ENCODE measurements around the gene BEND5.

The BEND5 gene

DNA sequence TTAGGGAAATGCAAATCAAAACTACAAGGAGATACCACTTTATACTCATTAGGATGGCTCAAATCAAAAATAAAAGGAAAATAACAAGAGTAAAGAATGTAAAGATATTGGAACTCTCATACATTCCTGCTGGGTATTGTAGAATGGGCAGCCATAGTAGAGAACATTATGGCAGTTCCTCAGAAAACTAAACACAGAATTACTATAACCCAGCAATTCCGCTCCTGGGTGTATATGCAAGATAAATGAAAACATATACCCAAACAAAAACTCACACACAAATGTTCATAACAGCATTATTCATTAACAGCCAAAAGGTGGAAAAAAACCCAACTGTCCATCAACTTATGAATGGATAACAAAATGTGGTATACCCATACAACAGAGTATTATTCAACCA lies 11.4 kb downstream of the BEND5 start:
- DNase-seq (ENCODE audit: low spot score): no peak

DNA sequence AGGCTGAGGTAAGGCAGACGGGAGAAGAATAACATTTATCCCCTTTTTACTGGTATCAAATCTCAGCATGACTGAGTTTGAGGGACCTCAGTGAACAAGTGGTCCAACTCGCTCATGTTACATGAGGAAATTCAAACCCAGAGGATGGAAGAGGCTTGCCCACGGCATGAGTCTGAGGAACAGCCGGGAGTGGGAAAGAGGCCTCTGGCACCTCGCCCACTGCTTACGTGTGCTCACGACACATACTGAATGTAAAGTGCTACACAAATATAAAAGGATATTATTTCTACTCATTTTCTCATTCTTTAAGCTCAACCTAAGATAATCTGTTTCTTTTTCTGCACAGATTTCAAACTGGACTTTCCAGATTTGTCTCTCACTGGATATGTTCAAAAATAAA lies 14.7 kb downstream of the BEND5 start:
- no peak for DNase-seq (ENCODE audit: low spot score)

DNA sequence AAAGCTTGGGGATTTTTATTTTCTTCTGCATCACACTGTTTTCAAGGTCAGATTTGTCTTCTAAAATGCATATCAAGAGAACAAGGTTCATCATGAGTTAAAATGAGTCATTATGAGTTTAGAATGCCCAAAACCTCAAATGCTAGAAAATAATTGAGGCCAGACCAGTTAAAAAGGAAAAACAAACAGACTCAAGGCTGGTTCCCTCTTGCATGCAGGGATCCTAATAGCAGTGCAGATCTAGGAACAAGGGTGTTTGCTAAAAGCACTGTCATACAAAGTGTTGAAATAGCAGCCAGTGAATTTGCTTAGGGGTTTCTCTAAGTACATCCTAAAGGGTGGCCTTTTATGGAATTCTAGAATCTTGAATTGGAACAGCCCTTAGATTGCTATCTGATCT lies 15.3 kb downstream of the BEND5 start:
- no peak for DNase-seq (ENCODE audit: low spot score)

DNA sequence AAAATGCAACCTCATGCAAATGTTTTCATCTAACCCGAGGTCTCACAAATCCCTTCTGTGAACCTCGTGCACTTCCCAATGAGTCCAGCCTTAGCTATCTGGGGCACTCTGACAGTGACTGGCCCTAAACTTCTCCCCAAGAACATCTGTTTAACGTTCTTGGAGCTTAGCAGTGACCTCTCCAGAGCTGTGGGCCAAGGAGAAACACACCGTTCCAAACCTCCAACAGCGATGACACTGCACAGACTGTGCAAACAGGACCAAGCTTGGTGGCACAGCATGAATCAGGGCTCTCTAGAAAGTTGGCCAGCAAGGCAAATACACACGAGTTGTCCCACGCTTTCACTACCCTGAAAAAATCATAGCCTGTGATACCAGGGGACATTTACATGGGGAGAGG lies 15.8 kb downstream of the BEND5 start:
- no peak for DNase-seq (ENCODE audit: low spot score)

DNA sequence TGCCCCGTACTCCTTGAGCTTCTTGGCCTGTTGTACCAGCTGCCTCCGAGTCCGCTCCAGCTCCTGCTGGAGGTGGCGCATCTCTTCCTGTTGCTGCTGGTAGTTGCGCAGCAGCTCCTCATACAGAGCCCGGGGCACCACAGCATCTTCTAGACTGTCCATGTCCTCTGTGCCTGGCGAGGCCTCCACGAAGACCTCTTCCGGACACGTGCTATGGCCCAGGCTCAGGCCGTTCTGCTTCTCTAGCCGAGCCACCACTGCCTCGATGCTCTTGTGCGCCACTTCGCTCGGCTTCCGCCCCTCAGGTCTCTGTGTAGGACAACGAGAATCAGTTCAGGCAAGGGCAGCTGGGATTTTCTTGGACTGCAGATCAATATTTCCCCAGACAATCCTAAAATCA lies 17.7 kb downstream of the BEND5 start:
- DNase-seq (ENCODE audit: low spot score): no peak

DNA sequence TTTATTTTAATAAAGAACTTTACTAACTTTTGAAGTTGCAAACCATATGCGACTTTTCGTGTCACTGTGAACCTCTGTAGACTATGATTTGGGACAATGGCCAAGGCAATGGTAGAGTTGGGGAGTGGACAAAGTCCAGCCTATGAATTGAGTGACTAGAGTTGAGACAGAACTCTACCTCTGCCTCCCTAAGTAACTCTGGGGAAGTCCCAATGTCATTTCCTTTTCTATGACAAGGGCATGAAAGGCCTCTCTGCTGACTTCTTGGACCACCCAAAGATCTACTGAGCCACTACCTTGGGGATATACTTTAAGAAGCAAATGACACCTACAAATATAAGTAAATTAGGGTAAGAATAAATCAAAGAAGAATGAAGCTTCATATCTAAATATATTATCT lies 19.3 kb downstream of the BEND5 start:
- no peak for DNase-seq (ENCODE audit: low spot score)

DNA sequence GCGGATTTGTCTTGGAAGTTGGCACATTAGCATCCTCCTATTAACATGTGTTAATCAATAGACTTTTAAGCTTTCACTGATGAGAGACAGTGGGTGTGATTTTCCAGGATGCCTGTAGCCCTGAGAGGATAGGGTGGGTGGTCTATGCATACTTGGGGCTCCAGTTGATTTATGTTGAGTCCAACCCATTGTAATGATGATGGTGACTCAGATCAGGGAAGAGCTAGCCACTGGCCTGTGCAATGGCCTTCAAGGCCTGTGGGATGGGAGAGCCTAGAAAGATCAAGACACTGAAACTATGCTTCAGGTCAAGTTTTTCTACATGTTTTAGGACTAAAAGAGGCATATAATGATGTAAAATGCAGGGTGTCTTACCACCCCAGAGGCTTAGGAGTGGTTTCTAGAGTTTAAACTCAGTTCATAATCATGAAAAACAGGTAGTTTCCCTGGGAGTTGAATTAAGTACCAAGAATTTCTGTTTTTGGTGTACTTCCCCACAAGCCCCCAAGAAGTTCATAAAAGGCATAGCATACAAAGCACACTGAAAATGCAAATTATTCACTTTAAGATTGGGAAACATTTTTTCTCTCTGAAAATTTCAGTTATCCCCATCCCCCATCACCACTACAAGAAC lies 19.9 kb downstream of the BEND5 start:
- DNase-seq (ENCODE audit: low spot score): no peak

DNA sequence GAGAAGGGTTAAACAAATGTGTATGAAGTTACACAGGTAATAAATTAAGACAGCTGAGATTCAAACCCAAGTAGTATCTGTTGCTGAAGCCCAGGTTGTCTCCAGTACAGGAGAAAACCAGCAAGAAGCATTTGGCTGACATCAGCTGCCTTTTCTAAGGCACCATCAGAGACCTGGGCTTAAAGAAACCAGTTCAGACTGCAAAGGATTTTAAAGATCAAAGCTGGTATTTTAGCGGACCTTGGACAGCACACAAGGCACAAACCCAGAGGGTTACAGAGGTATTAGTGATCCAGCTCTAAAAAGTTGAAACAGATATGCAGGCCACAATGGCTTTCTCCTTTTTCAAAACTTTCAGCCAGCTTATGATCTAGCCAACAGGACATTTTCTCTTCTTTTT lies 23.4 kb downstream of the BEND5 start:
- DNase-seq (ENCODE audit: low spot score): no peak

DNA sequence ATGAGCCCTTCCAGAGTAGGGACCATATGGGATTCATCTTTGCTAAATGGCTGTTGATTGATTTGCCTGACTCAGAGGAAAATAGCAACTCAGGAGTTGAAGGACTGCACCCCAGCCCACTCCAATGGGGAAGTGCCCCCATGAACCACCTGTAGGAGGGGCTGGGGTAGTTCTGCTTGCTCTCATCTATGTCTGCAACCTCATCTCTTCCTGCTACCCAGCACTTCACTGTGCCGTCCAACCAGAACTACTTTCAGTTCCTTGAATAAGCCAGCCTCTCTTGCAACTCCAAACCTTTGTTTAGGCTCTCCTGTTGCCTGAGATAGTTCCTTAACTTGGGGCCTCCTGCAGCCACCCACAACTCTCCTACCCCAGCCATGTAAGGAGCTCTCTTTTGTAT lies 26.6 kb downstream of the BEND5 start:
- no peak for DNase-seq (ENCODE audit: low spot score)

DNA sequence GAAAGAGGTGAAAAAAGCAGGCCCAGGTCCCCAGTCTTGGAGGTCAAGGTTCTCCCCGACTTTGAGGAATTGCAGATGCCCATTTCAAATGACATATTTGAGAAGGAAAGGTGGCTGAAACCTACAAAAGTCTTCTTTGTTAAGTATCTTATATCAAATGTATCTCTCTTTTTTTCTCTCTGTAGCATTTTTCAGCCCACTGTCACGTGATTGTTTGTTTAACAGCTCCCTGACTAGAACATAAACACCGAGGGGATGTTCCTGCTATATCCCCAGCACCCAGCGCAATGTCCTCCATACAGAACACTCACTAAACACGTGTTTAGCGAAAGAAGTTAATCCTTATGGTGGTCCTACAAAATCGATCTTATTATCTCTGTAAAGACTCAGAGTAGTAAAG lies 27.6 kb downstream of the BEND5 start:
- DNase-seq (ENCODE audit: low spot score): no peak

DNA sequence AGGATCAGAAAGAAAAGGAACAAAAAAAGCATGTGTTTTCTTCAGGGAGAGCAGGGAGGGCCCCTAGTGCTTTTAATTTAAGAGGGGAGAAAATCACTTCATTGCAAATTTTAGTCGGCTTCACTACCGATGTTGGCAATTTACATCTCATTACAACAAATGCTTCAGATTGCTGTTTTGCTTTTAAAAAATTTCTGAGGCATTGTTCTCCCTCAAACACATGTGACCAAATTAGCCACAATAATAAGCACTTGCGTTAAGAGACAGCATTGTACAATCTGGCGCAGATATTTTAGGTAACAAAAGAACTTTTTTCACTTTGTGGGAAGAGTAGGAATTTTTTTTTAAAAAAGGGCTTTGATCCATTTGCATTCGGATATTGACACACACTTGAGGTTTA lies 29.8 kb downstream of the BEND5 start:
- DNase-seq (ENCODE audit: low spot score): no peak

DNA sequence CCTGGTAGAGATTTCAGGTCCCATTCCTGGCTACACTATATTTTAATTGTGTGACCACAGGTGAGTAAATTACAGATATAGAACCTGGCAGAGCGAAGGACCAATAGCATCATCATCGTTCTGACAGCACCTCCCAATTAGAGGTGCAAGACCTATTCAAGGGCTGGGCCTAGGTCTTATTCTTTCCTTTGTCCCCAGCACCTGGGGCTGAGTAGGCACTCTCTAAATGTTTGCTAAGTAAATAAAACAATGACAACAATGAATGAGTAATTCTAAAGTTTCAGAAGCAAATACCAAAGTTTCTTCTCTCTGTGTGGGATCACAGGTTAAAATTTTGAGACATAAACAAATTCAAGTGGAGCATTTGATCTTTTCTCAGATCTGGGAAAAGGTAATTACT lies 32.7 kb downstream of the BEND5 start:
- DNase-seq (ENCODE audit: low spot score): no peak

DNA sequence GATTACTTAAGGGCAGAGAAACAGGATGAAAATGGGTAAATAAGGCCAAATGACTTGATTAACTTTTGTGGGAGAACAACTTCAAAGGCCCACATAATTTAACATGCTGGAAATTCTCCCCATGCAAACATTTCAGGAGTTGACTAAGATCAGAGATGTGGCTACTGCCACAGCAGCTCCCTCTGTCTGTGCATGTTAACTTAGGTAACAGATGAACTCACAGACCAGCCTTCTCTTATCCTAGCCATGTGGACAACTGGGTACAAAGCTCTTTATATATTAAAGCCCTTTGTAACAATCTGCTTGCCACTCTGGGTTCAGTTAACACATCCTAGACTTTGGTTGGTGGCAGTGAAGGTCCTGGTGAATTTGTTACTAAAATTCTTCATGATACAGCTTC lies 33.2 kb downstream of the BEND5 start:
- no peak for DNase-seq (ENCODE audit: low spot score)

DNA sequence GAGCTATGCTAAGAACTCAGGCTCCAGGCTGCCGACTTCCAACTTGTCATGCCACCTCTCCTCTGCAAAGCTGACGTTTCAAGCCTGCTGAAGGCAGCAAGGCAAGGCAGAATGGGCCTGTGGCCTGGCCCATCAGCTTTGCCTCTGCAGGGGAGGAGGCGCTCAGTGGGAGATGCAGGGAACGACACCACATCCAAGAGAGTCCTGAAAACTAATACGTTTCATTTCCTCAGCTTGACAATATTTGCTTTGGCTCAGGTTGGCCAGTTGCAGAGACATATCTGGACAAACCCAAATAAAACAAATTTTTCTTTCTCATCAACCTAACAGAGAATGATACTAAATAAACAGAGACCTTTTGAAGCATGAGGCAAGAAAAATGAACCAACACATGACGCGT lies 35.3 kb downstream of the BEND5 start:
- no peak for DNase-seq (ENCODE audit: low spot score)

DNA sequence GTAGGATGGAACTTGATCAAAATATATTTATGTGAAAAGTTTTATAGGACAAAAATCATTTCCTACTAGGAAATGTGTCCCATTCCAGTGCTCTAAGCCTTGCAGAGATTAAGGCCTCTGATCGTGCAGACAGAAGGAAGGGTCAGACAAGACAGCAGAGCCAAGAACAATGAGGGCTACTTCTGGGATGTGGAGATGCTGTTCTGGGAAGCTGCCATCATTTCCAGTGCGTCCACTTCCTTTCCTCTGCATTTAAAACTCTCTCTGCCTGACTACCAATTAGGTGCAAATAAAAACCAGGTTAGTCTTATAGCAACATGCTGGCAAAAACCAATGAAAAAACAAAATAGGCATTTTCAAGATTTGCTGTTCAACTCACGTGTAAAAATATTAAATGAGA lies 36.1 kb downstream of the BEND5 start:
- DNase-seq (ENCODE audit: low spot score): no peak

DNA sequence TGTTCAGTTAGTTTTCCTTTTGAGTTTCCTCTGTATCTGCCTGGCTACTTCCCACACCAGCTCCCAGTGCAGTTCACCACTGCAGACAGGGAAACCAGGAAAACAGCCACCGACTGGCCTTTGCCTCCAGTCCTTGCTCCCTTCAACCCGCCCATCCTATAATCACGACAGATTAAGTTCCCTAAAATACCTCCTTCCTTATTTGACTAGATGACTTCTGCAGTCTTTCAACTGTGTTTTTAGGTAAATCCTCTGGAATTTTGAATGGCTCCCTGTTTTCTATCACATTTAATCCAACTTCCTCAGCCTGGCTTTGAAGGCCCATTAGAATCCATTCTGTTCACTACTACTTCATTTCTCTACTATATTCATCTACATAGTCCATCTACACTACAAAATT lies 37.6 kb downstream of the BEND5 start:
- no peak for DNase-seq (ENCODE audit: low spot score)

DNA sequence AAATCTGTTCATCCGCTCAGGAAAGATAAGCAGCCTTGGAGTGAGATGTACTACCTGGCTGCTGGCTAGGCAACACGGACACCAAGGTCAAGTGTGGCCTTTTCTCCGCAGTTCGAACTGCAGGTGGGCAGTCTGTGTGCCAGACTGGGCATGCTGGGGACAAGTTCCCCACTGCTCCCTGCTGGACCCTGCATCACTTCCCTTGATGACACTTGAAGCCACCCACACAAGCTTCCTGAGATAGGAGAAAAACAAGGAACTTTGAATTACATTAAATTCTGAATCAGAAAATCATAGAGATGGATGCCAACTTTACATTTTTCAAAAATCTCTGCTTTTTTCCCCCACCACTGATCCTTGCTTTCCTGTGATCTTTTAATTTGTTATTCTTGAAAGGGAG lies 38.3 kb downstream of the BEND5 start:
- no peak for DNase-seq (ENCODE audit: low spot score)

DNA sequence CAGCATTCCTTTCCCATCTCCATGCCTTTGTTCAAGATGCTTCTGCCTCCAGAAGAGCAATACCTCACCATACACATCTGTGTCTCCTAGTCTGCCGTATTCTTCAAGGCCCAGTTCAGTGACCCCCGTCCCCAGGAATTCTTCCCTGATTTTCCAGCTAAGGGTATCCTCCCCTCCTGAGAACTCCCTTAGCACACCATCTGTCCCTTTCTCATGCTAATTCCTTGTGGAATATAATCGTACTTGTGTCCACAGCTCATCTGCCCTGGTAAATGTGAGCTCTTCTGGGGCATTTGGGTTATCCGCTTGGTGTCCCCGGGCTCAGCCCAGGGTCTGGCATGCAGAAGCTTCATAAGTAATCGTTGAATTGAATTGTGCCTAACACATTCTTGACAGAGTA lies 40.9 kb downstream of the BEND5 start:
- no peak for DNase-seq (ENCODE audit: low spot score)

DNA sequence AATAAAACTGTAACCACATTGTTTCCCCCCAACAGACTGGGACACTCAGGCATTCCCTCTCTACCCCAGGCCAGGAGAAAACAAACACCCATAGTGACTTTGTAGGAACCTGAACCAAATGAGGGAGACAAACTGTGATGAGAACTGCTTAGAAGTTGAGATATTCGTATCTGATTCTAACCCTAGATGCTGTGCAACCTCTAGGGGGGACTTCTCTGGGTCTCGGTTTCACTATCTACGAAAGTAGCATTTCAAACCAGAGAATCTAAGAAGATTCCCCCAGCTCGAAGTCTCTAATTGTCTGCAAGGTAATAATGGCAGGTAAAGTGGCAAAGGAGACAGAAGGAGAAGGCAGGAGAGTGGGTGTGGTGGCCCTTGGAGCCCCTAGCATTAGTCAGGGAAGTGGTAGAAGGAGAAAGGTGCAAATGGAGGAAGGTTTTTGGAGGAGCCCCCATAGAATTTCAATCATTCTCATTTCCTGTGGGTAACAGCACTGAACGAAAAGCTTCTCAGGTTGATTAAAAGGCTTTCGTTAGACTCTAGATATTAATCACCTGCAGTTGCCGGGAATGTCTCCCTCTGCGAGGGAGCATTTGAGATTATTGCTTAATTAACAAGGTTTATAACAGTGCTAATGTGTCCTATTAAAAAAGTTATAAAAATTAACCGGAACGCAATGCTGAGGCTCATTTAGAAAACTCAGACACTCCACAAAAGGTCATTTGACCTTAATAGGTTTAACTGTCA lies 46.4 kb downstream of the BEND5 start:
- DNase-seq (ENCODE audit: low spot score): no peak

DNA sequence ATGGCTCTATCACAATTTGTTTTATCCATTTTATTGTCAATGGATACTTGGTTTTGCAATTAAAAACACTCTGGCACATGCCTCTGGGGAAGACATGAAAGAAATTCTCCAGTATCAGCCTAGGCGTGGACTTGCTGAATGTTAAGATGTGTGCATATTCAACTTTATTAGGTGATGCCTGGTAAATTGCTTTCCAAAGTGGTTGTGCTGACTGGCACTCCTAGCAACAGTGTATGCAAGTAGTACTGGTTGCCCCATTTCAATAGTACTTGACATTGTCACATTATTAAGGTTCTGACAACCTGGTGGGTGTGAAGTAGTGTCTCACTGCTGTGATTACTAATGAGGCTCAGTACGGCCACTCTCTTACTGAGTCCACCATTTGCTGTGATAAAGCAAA lies 48.1 kb downstream of the BEND5 start:
- no peak for DNase-seq (ENCODE audit: low spot score)

DNA sequence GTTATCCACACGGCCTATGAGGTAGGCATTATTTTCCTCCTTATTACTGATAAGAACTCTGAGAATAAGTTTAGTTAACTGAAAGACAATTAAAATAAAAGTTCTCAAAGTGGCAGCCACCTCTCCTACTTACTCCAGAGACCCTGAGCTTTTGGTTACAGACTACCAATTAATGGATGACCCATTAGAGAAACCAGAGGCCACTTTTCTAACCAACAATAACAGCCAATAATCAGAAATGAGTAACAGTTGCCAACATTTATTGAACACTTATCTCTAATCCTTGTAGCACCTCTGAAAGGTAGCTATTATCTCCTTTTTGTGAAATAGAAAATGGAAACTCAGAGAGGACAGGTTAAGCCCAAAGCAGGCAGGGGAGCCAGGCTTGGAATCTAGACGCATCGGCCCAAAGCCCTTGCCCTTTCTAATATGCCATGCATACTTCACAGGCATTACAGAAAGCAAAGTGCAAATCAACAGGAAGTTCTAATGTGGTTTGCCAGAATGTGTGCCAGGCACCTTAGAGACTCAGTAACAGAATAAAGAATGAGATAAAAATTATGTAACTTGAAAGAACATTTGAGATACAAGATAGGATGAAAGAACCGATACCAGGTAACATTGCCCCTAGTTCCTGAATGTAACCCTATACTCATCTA lies 50.0 kb downstream of the BEND5 start:
- DNase-seq (ENCODE audit: low spot score): no peak

DNA sequence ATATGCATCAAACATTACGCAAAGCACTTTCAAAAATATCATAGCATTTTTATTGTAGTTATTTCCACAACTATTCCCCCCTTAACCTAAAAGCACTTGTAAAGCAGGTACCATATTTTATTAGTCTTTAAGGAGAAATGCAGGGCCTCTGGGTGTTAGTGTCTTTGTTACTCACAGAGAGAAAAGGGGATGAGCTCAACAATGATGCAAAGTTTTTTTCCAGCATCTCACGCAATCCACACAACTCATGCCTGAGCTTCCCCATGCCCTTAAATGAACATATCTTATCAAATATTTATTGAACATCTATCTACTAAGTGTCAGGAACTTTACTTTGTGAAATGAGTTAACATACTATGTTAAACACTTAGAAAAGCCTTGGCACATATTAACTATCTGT lies 50.6 kb downstream of the BEND5 start:
- DNase-seq (ENCODE audit: low spot score): no peak

DNA sequence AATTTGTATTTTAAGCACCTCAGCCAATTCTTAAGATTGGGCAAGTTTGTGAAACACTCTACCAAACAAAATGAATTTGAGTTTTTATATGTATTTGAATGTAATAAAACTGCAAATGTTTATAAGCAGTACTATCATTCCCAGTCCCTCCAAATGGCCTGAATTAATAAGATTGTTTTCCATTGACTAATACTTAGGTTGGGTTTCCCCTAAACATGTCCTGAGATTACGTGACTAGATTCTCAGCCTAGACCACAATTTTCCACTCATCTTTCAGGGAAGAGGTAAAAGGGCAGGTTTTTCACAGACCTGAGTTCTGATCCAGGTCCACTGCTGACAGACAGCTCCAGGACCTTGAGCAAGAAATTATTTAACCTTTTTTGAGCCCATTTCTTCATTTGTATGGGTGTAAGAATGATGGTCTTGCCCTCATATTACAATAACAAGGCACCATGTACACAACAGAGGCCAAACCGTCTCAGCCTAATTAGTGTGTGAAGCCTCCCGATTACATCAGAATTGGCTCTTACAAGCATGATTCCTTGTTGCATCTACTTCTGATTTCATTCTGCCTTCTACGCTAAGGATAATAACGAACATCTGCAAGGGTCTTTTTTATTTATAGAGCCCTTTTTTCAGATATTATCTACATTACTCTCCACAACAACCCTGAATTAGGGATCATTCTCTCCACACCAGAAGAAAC lies 51.2 kb downstream of the BEND5 start:
- no peak for DNase-seq (ENCODE audit: low spot score)
